MM.1S (cell line): ENCODE results near the gene MADD.

Experiments used
- EZH2phosphoT487 ChIP-seq: fragments of 300-600 bp; sonication (generic); IDR thresholded peaks from 2 replicates; pipeline ENCODE4 v1.6.1; 2018; ENCODE audit warnings: antibody characterized with exemption, low read length
- TF ChIP-seq, protein P1 (sequence below): fragments of 300-600 bp; sonication (generic); IDR thresholded peaks from 2 replicates; pipeline ENCODE4 v1.5.1; 2016; ENCODE audit warnings: antibody characterized with exemption, low read length, mixed read lengths

- TF ChIP-seq, protein P1, sequence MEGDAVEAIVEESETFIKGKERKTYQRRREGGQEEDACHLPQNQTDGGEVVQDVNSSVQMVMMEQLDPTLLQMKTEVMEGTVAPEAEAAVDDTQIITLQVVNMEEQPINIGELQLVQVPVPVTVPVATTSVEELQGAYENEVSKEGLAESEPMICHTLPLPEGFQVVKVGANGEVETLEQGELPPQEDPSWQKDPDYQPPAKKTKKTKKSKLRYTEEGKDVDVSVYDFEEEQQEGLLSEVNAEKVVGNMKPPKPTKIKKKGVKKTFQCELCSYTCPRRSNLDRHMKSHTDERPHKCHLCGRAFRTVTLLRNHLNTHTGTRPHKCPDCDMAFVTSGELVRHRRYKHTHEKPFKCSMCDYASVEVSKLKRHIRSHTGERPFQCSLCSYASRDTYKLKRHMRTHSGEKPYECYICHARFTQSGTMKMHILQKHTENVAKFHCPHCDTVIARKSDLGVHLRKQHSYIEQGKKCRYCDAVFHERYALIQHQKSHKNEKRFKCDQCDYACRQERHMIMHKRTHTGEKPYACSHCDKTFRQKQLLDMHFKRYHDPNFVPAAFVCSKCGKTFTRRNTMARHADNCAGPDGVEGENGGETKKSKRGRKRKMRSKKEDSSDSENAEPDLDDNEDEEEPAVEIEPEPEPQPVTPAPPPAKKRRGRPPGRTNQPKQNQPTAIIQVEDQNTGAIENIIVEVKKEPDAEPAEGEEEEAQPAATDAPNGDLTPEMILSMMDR = no peak
- no peak for TF ChIP-seq EZH2phosphoT487
Measured at GRCh38 chr11:47332791-47333525, 63.0 kb downstream of the MADD start.
